ENCODE results near the gene RNF103.
"Not testable (repeated sequence)": the region's sequence is repeated elsewhere in the genome, so short reads cannot be mapped to it uniquely, and the experiment has no call there.

The RNF103 gene, protein sequence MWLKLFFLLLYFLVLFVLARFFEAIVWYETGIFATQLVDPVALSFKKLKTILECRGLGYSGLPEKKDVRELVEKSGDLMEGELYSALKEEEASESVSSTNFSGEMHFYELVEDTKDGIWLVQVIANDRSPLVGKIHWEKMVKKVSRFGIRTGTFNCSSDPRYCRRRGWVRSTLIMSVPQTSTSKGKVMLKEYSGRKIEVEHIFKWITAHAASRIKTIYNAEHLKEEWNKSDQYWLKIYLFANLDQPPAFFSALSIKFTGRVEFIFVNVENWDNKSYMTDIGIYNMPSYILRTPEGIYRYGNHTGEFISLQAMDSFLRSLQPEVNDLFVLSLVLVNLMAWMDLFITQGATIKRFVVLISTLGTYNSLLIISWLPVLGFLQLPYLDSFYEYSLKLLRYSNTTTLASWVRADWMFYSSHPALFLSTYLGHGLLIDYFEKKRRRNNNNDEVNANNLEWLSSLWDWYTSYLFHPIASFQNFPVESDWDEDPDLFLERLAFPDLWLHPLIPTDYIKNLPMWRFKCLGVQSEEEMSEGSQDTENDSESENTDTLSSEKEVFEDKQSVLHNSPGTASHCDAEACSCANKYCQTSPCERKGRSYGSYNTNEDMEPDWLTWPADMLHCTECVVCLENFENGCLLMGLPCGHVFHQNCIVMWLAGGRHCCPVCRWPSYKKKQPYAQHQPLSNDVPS

DNA sequence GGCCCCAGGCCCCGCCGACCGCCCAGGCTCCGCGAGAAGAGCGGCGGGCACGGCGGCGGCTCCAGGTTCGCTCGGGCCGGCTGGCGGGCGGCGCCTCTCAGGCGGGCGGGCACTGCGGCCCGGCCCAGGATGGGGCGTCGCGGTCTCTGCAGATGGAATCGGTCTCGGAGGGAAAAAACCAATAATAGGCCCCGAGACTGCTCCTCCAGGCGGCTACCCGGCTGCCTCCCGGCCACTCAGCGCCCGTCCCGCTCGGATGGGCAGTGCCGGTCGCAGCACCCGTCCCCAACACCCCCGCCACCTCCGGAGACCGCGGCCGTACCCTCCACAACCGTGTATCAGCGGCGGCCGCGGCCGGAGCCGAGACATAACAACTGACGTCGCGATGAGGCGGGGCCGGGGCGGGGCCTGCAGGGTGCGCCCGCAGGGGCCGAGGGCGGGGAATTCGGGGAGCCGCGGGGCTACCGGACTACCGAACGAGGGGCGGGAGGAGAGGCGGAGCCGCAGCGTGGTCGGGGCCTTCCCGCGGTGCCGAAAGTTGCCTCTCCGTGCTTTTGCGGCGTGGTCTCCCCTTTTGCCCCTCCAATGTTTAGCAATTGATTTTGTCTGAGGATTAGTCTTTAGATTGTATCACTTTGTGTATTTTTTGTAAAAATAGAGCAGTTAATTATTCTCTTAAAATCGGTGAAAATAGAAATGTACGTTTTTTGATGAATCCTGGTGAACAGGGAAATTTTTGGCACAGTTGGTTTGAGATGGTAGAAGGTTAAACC is at the start of gene RNF103:
RNF103 (minus strand) TSS at position 372 of the 773 bp plus-strand sequence. CDS start 979 bp downstream, outside the sequence.
- in situ Hi-C loops (cut with HindIII; ENCODE audit: low pct_ligation_motif_present, low pct_unique_long_range_greater_than_20kb, low sequenced_read_pairs), result no loop called here
- peak; percentile 96 for DNase-seq

DNA sequence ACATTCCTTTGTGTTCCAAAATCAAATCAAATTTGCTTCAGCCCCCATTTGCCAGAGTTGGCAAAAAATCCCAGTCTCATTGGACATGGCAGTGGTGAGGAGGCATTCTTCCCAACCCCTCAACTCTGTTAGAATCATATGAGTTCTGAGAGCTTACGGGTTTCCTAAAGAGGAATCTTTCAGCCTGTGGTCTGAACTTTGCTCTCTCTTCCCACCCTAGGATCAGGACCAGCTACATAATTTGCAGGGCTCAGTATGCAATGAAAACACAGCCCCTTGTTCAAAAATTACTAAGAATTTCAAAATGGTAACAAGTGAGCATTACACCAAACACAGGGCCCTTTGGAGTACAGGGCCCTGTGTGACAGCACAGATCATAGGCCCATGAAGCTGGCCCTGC is 49.3 kb upstream of the RNF103 start:
- DNase-seq, result no peak

DNA sequence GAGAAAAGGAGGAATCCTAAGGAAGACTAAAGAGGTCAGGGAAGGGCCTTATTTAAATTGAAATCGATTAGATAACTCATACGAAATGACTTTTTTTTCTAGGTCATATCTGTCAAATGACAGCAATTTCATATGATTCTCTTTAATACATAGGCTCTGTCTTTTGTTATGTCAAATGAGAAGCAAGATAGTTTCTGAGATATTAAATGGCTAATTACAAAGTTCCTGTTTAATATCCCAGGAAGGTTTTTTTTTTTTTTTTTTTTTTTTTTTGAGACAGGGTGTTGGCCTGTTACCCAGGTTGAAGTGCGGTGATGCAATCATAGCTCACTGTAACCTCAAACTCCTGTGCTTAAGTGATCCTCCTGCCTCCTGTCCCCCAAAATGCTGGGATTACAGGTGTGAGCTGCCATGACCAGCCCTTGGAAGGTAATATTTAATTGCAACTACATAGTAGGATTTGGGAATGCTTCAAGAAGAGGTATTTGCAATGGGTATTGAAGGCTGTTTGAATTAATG is 48.4 kb upstream of the RNF103 start:
- in situ Hi-C loops (cut with HindIII; ENCODE audit: low pct_ligation_motif_present, low pct_unique_long_range_greater_than_20kb, low sequenced_read_pairs), result no loop called here
- no peak for DNase-seq

More for the DNA sequence above, 49.3 kb upstream of the RNF103 start:
- in situ Hi-C loops (cut with HindIII; ENCODE audit: low pct_ligation_motif_present, low pct_unique_long_range_greater_than_20kb, low sequenced_read_pairs), result no loop called here

DNA sequence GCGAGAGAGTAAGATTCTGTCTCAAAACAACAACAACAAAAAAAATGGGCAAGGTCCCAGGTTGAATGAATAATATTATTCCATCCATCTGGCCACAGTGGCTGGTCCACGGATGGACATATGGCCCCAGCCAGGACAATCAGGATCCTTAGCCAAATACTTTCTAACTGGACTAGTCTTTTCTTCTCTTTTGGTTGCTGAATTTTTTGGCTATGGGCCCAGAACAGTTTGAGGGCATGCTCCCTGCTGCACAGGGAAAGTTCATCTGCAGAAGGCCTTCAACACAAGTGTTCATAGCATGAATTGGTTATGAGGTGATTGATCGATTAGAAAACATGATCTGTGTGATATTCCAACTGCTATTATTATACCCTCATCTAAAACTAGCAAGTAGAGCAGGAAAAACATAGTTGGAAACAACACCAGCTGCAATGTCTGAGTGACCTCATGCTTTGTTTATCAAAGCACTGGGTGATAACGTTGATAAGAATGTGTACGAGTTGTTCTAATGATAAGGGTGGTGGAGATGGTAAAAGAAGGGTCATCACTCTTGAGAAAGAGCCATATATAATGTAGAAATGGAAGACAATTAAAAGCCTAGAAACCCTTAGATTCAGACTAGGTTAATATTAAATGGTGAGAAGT is 47.8 kb upstream of the RNF103 start:
- in situ Hi-C loops (cut with HindIII; ENCODE audit: low pct_ligation_motif_present, low pct_unique_long_range_greater_than_20kb, low sequenced_read_pairs), result no loop called here
- DNase-seq, result no peak

DNA sequence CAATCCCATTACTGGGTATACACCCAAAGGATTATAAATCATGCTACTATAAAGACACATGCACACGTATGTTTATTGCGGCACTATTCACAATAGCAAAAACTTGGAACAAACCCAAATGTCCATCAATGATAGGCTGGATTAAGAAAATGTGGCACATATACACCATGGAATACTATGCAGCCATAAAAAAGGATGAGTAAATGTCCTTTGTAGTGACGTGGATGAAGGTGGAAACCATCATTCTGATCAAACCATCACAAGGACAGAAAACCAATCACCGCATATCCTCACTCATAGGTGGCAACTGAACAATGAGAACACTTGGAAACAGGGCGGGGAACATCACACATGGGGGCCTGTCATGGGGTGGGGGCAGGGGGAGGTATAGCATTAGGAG is 45.7 kb upstream of the RNF103 start:
- in situ Hi-C loops (cut with HindIII; ENCODE audit: low pct_ligation_motif_present, low pct_unique_long_range_greater_than_20kb, low sequenced_read_pairs); DNase-seq: not testable (repeated sequence)

DNA sequence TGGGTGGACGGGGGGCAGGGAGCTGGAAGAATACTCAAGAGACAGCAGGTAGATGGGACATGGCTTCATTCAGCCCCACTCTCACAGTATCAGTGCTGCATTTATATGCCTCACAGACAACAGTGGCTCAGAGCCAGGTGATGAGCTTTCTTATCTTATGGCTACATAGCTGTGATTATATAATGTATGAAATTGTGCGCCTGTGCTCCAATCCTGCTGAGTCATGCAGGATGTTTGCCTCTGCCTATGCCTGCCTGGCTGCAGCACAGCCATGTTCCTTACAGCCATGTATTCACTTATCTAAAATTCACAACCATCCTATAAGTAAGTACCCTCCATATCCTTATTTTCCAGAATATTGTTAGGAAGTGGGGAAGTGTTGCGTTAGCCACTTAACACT is 37.7 kb upstream of the RNF103 start:
- no peak for DNase-seq

DNA sequence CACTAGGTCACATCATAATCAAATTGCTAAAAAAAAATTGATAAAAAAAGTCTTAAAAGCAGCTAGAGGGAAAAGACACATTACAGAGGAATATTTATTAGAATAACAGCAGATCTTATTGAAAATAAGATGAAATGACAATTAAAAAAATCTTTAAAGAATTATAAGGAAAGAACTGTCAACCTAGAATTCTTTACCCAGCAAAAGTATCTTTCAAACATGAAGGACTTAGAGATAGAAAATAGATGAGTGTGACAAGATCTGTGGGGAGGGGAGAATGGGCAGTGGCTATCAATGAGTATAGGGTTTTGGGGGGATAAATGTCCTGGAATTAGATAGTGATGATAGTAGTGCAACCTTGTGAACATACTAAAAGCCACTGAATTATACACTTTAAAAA is 26.5 kb upstream of the RNF103 start:
- in situ Hi-C loops (cut with HindIII; ENCODE audit: low pct_ligation_motif_present, low pct_unique_long_range_greater_than_20kb, low sequenced_read_pairs), result no loop called here
- no peak for DNase-seq

More for the DNA sequence above, 37.7 kb upstream of the RNF103 start:
- in situ Hi-C loops (cut with HindIII; ENCODE audit: low pct_ligation_motif_present, low pct_unique_long_range_greater_than_20kb, low sequenced_read_pairs), result no loop called here

DNA sequence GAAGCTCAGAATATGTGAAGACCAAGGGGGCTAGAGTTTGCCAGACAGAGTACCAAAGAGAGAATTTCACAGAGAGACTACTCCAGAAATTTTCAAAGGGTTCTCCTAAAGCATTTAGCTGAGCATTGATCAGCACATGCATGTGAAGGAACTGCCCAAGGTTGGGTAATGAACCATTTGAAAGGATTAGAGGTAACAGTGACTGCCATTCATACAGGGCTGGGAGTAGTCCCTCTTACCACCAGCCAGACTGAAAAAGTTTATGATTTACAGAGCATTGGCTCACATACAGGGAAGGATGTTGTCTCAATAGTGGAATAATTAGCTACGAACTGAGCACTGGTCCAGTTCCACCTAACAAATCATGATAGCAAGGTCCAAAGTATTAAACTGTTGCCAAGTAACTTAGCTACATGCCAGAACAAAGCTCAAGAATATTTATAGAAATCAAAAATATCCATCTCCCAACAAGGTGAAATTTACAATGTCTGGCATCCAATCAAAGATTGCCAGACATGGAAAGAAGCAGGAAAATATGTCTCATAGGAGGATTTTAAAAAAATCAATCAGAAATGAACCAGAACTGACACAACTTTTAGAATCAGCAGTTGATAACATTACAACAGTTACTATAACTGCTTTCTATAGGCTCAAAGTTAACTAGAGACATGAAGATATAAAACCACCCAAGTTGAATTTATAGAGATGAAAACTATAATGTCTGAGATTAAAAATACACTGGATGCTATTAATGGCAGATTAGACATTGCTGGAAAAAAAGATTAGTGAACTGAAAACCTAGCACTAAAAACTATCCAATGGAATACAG is 25.7 kb upstream of the RNF103 start:
- in situ Hi-C loops (cut with HindIII; ENCODE audit: low pct_ligation_motif_present, low pct_unique_long_range_greater_than_20kb, low sequenced_read_pairs), result no loop called here

DNA sequence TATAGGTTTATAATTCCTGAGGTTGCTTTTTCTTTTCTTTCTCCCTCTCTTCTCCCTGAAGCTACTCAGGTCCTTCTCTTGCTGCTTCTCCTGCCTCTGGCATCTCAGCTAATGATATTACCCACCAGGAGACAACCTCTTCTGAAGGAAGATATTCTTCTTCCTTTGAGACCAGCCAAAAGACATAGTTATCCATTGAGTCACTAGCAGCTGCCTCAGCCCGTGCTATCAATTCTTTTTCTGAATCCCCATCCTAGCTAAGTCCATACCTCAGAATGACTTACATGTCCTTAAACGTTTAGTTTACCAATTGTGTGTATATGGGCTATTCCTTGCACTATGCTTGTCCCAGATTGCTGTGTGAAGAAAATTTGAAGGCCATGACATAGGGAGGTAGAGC is 25.0 kb upstream of the RNF103 start:
- DNase-seq, result no peak

More for the DNA sequence above, 25.7 kb upstream of the RNF103 start:
- DNase-seq, result no peak

DNA sequence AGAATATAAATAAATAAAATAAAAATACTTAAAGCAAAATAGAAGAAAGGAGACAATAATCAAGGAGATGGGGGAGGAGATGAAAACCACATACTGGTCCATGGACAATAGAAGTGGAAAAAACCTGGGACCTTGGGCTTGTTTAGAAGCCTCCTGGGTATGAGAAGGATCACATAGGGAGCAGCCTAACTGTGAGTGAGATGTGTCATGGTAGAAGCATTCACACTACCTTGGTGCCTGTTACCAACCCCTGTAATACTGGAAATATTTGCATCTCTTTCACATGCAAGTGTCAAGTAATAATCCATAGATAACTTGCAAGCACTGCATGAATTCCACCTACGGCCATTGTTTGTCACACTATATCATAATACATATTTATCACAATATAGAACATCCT is 23.2 kb upstream of the RNF103 start:
- in situ Hi-C loops (cut with HindIII; ENCODE audit: low pct_ligation_motif_present, low pct_unique_long_range_greater_than_20kb, low sequenced_read_pairs), result no loop called here
- no peak for DNase-seq

More for the DNA sequence above, 25.0 kb upstream of the RNF103 start:
- in situ Hi-C loops (cut with HindIII; ENCODE audit: low pct_ligation_motif_present, low pct_unique_long_range_greater_than_20kb, low sequenced_read_pairs), result no loop called here

DNA sequence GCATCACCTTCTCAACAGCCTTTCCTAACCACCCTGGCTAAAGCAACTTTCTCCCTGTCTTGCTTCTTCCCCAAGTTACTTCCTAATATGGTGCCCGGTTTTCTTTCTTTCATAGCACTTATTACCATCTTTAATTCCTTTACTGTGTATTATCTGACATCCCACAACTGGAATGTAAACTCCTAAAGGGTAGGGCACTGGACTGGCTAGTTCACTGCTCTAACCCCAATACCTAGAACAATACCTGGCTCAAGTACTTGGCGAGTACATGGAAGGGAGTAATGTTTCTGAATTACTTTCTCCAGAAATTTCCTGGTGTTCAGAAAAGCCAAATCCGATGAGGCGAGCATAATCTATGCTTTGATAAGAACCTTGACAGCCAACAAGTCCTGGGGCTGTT is 22.7 kb upstream of the RNF103 start:
- in situ Hi-C loops (cut with HindIII; ENCODE audit: low pct_ligation_motif_present, low pct_unique_long_range_greater_than_20kb, low sequenced_read_pairs), result no loop called here
- no peak for DNase-seq

DNA sequence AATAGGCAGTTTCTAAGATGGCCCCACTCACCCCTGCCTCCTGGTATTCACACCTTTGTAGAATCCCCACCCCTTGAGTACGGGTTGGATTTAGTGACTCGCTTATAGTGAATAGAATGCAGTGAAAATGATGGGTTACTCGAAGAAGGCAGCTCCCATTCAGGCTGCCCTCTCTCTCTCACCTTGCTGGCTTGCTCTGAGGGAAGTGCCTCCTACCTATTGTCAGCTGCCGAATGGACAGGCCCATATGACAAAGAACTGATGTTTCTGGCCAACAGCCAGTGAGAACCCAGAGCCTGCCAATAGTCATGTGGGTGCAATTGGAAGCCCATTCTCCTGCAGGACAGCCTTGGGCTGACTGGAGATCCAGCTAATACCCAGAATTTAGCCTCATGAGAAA is 22.1 kb upstream of the RNF103 start:
- in situ Hi-C loops (cut with HindIII; ENCODE audit: low pct_ligation_motif_present, low pct_unique_long_range_greater_than_20kb, low sequenced_read_pairs), result no loop called here
- no peak for DNase-seq

DNA sequence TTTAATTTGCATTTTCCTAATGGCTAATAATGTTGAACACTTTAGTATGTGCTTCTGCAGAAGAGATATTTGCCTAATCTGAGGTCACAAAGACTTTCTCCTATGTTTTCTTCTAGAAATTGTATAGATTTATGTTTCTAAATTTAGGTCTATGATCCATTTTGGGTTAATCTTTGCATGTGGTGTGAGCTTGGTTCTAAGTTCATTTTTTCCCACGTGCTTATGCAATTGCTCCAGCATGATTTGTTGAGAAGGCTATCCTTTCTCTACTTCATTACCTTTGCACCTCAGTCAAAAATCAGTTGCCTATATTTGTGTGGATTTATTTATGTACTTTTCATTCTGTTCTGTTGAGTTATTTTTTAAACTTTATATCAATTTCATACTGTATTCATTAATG is 15.0 kb upstream of the RNF103 start:
- no peak for DNase-seq
- in situ Hi-C loops (cut with HindIII; ENCODE audit: low pct_ligation_motif_present, low pct_unique_long_range_greater_than_20kb, low sequenced_read_pairs), result no loop called here

DNA sequence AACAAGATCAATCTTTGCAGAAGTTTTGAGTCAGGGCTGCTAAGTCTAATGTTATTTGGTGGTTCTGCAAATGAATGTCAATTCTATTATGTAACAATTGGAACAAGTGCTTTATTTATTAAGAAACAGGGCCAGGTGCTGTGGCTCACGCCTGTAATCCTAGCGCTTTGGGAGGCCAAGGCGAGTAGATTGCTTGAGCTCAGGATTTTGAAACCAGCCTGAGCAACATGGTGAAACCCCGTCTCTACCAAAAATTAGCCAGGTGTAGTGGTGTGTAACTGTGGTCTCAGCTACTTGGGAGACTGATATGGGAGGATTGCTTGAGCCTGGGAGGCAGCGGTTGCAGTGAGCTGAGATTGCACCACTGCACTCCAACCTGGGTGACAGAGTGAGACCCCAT is 13.2 kb upstream of the RNF103 start:
- in situ Hi-C loops (cut with HindIII; ENCODE audit: low pct_ligation_motif_present, low pct_unique_long_range_greater_than_20kb, low sequenced_read_pairs), result no loop called here
- DNase-seq, result no peak

DNA sequence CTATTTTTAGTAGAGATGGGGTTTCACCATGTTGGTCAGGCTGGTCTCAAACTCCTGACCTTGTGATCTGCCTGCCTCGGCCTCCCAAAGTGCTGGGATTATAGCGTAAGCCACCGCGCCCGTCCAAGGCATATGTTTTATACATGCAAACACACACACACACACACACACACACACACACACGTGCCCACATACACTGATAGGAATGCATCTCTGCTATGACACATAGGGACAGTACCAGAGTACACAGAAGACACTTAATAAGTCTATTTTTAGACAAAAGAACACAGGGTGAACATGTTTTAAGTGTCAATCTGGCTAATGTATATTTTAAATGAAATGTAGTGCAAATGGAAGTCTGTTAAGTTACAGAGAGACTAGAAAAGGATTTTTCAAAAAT is 10.7 kb upstream of the RNF103 start:
- in situ Hi-C loops (cut with HindIII; ENCODE audit: low pct_ligation_motif_present, low pct_unique_long_range_greater_than_20kb, low sequenced_read_pairs), result no loop called here
- no peak for DNase-seq

DNA sequence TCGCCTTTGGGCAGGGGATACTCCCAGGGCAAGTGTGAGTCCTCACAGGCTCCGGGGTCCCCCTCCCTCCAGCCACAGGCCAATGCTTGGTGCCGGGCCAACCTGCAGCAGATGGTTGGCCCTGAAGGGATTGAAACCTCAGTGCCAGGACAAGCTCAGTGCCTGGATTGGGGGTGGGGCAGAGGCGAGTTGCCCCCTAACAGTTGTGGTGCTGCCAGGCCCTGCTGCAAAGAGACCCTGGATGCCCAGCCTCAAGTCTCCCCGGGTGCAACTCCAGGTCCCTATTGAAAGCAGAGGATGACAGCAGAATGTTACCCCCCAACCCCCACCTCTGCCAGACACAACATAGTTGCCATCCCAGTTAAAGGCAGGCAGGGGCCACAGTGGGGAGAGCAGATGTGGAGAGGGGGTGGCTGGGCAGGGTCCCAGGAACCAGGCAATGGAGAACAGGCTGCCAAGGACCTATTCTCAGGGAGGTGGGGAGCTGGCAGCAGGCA is 9.5 kb upstream of the RNF103 start:
- DNase-seq, result no peak
- in situ Hi-C loops (cut with HindIII; ENCODE audit: low pct_ligation_motif_present, low pct_unique_long_range_greater_than_20kb, low sequenced_read_pairs), result no loop called here

DNA sequence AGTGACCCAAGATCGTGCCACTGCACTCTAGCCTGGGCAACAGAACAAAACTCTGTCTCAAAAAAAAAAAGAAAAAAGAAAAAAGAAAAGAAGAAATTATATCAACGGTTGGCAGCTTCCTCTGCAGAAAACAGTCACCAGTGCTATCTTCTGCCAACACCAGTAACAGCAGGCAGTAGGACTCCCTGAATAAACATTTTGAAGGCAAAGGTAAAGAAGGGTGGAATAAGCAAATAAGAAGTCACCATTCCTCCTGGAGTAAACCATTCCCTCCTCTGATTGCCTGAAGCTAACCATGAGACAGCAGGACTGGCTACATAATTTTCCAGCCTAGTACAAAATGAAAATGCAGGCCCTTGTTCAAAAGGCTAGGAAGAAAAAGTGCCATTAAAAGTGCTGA is 9.0 kb upstream of the RNF103 start:
- in situ Hi-C loops (cut with HindIII; ENCODE audit: low pct_ligation_motif_present, low pct_unique_long_range_greater_than_20kb, low sequenced_read_pairs), result no loop called here

More for the DNA sequence above, 9.0 kb upstream of the RNF103 start:
- DNase-seq, result no peak

Measured in ACHN (cell line).